HG03571 (cell line): ENCODE measurements around the gene PLCB1.
"Not testable (repeated sequence)": the region's sequence is repeated elsewhere in the genome, so short reads cannot be mapped to it uniquely, and the experiment has no call there.

Experiments used
- ATAC-seq: cut with Tn5 transposase; IDR thresholded peaks from one replicate; pipeline ENCODE4 v1.9.1; 2021; ENCODE audit not compliant: unreplicated experiment

PLCB1 gene

GRCh38 chr20:8579035-8579434 lies 447.0 kb downstream of the PLCB1 start:
- no peak for ATAC-seq

- ATAC-seq: no peak
Measured at GRCh38 chr20:8581446-8582183, 449.5 kb downstream of the PLCB1 start.

GRCh38 chr20:8583012-8583565 lies 451.0 kb downstream of the PLCB1 start:
- no peak for ATAC-seq

GRCh38 chr20:8583566-8584043 lies 451.5 kb downstream of the PLCB1 start:
- ATAC-seq: no peak

GRCh38 chr20:8587251-8587650 lies 455.2 kb downstream of the PLCB1 start:
- no peak for ATAC-seq

- no peak for ATAC-seq
Measured at GRCh38 chr20:8587810-8588209, 455.7 kb downstream of the PLCB1 start.

GRCh38 chr20:8589956-8590355 lies 457.9 kb downstream of the PLCB1 start:
- ATAC-seq: no peak

- ATAC-seq: not testable (repeated sequence)
Measured at GRCh38 chr20:8600910-8601541, 469.0 kb downstream of the PLCB1 start.

- peak; percentile 90 for ATAC-seq
Measured at GRCh38 chr20:8601542-8601912, 469.5 kb downstream of the PLCB1 start.

- peak; percentile 82 for ATAC-seq
Measured at GRCh38 chr20:8602389-8603116, 470.5 kb downstream of the PLCB1 start.

- ATAC-seq: no peak
Measured at GRCh38 chr20:8608470-8608869, 476.4 kb downstream of the PLCB1 start.

- no peak for ATAC-seq
Measured at GRCh38 chr20:8616792-8617191, 484.7 kb downstream of the PLCB1 start.

GRCh38 chr20:8621001-8621400 lies 488.9 kb downstream of the PLCB1 start:
- ATAC-seq: no peak

GRCh38 chr20:8624046-8624445 lies 492.0 kb downstream of the PLCB1 start:
- no peak for ATAC-seq

GRCh38 chr20:8624616-8625015 lies 492.6 kb downstream of the PLCB1 start:
- ATAC-seq: no peak

GRCh38 chr20:8627340-8628004 lies 495.4 kb downstream of the PLCB1 start:
- no peak for ATAC-seq

- ATAC-seq: no peak
Measured at GRCh38 chr20:8631271-8631670, 499.2 kb downstream of the PLCB1 start.

GRCh38 chr20:8633366-8633765 lies 501.3 kb downstream of the PLCB1 start:
- ATAC-seq: no peak

- ATAC-seq: no peak
Measured at GRCh38 chr20:8635048-8635572, 503.0 kb downstream of the PLCB1 start.

GRCh38 chr20:8635837-8636236 lies 503.8 kb downstream of the PLCB1 start:
- no peak for ATAC-seq
